Memory B cell (primary cell): Measurements from ENCODE around the gene NPFF.

Source experiments
- ATAC-seq: fragments of 150-1000 bp; cut with Tn5 transposase; 2 replicates; pipeline ENCODE4 v1.10.0; 2021; ENCODE audit warnings: low read depth, mild to moderate bottlenecking, moderate library complexity
- DNase-seq, 2 donors: peaks; one replicate each; pipeline ENCODE4 v3.0.0; 2022; ENCODE audit warnings: low spot score in 2 of 2
- H3K27ac Mint-ChIP-seq: one replicate; pipeline ENCODE4 v1.8.0; 2022; ENCODE audit warnings: mild to moderate bottlenecking, moderate library complexity, mixed read lengths
- H3K27me3 Mint-ChIP-seq: one replicate; pipeline ENCODE4 v1.8.0; 2022; ENCODE audit warnings: mixed read lengths
- H3K36me3 Mint-ChIP-seq: one replicate; pipeline ENCODE4 v1.8.0; 2022; ENCODE audit warnings: mild to moderate bottlenecking, mixed read lengths
- H3K4me1 Mint-ChIP-seq: one replicate; pipeline ENCODE4 v1.8.0; 2022; ENCODE audit warnings: mixed read lengths
- H3K4me3 Mint-ChIP-seq: one replicate; pipeline ENCODE4 v1.8.0; 2022; ENCODE audit warnings: mild to moderate bottlenecking, moderate library complexity, mixed read lengths
- H3K9me3 Mint-ChIP-seq: one replicate; pipeline ENCODE4 v1.8.0; 2022; ENCODE audit warnings: mixed read lengths

The NPFF gene

DNA sequence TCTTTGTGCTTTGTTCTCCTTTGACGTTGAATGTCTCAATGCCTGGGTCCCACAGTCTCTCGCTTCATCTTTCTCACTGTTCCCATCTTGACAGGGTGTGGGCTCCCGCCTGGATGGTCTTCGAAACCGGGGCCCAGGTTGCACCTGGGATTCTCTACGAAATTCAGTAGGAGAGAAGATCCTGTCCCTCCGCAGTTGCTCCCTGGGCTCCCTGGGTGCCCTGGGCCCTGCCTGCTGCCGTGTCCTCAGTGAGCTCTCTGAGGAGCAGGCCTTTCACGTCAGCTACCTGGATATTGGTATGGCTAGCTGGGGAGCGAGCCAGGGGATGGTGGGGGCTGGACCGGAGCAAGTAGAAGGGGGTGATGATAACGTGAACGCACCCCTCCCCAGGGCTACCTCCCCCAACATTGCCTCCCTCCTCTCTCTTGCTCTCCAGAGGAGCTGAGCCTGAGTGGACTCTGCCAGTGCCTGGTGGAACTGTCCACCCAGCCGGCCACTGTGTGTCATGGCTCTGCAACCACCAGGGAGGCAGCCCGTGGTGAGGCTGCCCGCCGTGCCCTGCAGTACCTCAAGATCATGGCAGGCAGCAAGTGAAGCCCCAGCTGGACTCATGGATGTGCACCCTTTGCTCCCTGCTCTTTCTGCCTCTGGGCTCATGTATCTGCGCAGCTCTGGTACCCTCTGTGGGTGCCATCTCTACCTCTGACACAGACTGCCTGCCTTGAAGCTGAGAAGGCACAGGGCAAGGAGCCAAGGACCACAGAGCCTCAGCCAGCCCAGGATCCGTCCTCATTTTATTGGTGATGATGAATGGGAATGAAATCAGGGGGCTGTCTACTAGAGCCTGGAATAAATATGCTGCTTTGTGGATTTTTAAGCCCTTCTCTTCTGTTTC is 1.5 kb downstream of the NPFF start:
- Mint-ChIP-seq H3K27me3 (no peaks in the 10 kb centered on the region), H3K4me1 (peaks cover 12% of the 10 kb centered on the region), H3K27ac (no peak overlapping the region), H3K4me3 (no peak overlapping the region), H3K9me3 (no peaks in the 10 kb centered on the region), H3K36me3 (peaks cover 7% of the 10 kb centered on the region)
- ATAC-seq (no peak), DNase-seq (no peak)

GRCh38 chr12:53505086-53505485 is 2.2 kb downstream of the NPFF start:
- H3K4me1 Mint-ChIP-seq = peaks cover 14% of the 10 kb centered on the region
- DNase-seq = no peak
- H3K27ac Mint-ChIP-seq = no peak overlapping the region
- no peaks in the 10 kb centered on the region for H3K9me3 Mint-ChIP-seq
- no peak overlapping the region for H3K4me3 Mint-ChIP-seq
- peaks cover 7% of the 10 kb centered on the region for H3K36me3 Mint-ChIP-seq
- ATAC-seq = no peak
- no peaks in the 10 kb centered on the region for H3K27me3 Mint-ChIP-seq

DNA sequence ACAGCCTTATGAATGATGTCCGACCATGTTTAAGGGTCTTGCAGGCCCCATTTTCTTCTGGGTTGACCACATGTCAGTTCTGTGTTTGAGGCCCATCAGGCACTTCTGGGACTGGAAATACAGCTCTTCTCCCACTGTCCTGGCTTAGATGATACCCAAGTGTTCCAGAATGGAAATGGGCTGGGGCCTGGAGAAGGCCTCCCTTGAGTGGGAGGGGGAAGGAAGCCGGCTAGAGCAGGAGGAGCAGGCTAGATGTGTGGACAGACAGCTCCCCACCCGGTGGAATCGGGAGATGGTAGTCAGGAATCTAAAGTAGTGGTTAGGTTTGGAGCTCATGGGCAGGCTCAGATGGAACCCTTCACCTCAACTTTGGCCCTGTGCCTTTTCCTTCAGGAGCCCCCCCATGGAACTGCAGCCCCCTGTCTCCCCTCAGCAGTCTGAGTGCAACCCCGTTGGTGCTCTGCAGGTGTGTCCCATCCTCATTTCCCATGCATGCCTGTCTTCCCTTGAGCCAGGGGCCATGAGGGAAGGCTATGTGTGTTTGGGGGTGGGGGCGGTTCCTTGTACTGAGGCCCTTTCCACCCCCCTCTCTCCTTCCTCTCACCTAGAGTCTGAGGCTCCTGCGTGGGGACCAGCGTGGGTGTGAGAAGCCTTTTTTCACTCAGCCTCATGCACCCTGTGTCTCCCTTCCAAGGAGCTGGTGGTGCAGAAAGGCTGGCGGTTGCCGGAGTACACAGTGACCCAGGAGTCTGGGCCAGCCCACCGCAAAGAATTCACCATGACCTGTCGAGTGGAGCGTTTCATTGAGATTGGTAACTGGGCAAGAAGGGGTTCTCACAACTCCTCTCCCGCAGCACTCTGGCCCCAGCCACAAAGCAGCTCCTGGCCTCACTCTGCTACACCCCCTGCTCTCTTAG is 3.0 kb downstream of the NPFF start:
- Mint-ChIP-seq H3K36me3 (peaks cover 7% of the 10 kb centered on the region), H3K4me1 (peaks cover 19% of the 10 kb centered on the region), H3K27me3 (no peaks in the 10 kb centered on the region), H3K4me3 (no peak overlapping the region), H3K27ac (no peak overlapping the region), H3K9me3 (no peaks in the 10 kb centered on the region)
- no peak for DNase-seq
- ATAC-seq = no peak

- Mint-ChIP-seq H3K36me3 (peaks cover 7% of the 10 kb centered on the region), H3K9me3 (no peaks in the 10 kb centered on the region), H3K27ac (no peak overlapping the region), H3K27me3 (no peaks in the 10 kb centered on the region), H3K4me3 (no peak overlapping the region), H3K4me1 (peaks cover 24% of the 10 kb centered on the region)
- DNase-seq = no peak
- no peak for ATAC-seq
Observed at GRCh38 chr12:53502983-53503728, 4.1 kb downstream of the NPFF start.

DNA sequence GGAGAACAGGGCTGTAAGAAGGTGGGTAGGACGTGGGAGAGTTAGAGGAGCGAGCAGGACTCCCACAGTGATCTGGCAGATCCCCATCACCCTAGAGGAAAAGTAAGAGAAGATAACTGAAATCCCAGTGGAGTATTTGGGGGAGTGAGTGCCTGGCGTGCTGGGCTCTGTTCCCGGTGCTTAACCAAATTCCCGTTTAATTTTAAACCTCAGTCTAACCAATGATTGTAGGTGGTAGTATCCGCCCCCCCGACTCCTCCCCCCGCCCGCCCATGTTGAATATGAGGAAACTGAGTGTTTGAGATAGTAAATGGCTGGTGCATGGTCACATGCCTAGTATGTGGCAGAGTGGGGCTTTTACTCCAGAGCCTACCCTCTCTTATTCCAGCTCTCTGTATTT is 5.0 kb downstream of the NPFF start:
- ATAC-seq (no peak), DNase-seq (no peak)
- Mint-ChIP-seq H3K9me3 (no peaks in the 10 kb centered on the region), H3K36me3 (peaks cover 7% of the 10 kb centered on the region), H3K4me3 (peak overlapping the region; percentile 91), H3K27ac (peak overlapping the region; percentile 45), H3K4me1 (peaks cover 28% of the 10 kb centered on the region), H3K27me3 (no peaks in the 10 kb centered on the region)

- Mint-ChIP-seq H3K36me3 (peaks cover 7% of the 10 kb centered on the region), H3K27me3 (no peaks in the 10 kb centered on the region), H3K9me3 (no peaks in the 10 kb centered on the region), H3K4me3 (peak overlapping the region; percentile 91), H3K27ac (peak overlapping the region; percentile 95), H3K4me1 (peaks cover 28% of the 10 kb centered on the region)
- ATAC-seq = no peak
- DNase-seq = no peak
Observed at GRCh38 chr12:53501615-53502181, 5.6 kb downstream of the NPFF start.

DNA sequence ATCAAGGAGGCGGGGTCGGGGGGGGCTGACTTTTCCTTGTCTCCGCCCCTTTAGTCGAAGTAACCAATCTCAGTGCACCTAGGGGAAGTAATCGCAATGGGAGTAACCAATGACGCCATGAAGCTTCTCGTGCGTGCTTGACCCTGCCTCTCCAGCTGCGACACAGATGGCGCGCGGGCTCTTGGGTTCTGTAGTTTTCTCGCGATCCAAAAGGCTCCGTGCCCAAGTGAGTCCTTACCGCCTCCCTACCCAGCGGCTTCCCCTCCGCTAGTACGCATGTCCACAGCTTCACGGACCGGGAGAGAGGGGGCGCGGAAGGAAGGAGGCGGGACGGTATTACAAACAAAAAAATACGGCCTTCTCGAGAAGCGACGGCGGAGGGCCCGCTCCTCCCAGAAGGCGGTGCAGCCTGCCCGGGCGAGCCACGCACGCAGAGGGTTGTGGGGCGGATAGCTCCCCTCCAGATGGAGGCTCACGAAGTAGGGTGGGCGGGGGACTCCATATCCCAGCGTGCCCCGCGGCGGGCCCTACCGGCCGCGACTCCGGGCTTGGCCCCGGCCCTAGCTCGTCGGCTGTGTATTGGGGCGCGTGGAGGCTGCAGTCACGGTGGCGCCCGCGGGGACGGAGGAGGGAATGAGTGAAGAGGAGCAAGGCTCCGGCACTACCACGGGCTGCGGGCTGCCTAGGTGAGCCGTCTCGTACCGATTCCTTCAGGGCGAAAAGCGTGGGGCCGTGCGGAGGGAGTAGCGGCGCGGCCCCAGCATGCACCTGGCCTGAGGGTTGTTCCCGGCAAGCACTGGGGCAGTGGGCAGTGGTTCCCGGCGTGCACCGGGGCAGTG is 6.3 kb downstream of the NPFF start, which contains the start of gene TARBP2:
TARBP2 (plus strand) TSS at position 508 of the 839 bp plus-strand sequence; CDS start at position 634, 126 bp downstream.
- DNase-seq = peak; percentile 93 to 96
- H3K4me3 Mint-ChIP-seq = peak within 1 kb of the TSS; percentile 91
- peak within 1 kb of the TSS; percentile 95 for H3K27ac Mint-ChIP-seq
- peaks cover 7% of the 10 kb centered on the region for H3K36me3 Mint-ChIP-seq
- H3K9me3 Mint-ChIP-seq = no peaks in the 10 kb centered on the region
- H3K27me3 Mint-ChIP-seq = no peaks in the 10 kb centered on the region
- peaks cover 28% of the 10 kb centered on the region for H3K4me1 Mint-ChIP-seq
- ATAC-seq = peak; percentile 78

- Mint-ChIP-seq H3K4me3 (peak overlapping the region; percentile 91), H3K27ac (peak overlapping the region; percentile 95)
Observed at GRCh38 chr12:53500142-53500775, 7.0 kb downstream of the NPFF start.

DNA sequence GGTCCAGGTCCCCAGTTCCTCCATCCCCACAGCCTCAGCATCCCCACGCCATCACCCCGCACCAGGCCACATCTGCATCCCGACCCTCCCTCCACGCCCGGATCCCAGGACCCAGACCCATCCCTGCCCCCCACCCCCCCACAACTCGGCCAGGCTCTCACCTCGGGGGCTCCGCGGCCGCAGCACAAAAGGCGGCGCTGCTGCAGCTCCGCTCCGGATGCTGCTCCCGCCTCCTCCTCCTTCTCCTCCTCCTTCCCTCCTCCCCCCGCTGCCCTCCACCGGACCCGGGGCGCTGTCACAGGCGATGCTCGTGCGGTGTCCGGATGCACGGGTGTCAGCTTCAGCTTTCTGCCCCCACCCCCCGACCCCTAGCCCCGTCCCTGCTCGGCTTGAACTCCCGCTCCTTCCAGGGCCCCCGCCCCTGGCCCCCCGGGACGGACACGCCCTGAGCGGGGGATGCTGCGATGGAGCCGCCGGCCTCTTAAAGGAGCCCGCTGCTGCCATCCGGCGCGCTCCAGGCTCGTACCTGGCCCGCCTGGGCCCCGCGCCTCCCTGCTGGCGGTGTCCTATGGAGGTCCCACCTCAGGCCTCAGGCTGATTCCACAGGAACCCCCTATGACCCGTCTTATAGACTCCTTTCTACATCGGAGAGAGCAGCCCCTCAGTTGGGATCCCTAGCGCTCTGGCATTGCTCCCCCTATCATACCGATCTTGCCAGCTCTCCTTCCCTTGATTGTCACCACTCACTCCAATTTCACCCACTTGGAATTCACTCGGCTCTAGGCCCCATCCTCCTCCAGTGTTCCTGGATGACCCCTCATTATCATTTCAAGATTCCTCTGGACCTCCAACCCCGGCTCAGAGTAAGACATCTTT is 7.8 kb downstream of the NPFF start, which contains the start of gene MAP3K12:
MAP3K12 (minus strand) TSS at position 193 of the 876 bp plus-strand sequence. CDS start 12,067 bp downstream, outside the sequence.
- peak in 1 of 2 donors; percentile 44 for DNase-seq
- peaks cover 25% of the 10 kb centered on the region for H3K4me1 Mint-ChIP-seq
- H3K36me3 Mint-ChIP-seq = no peaks in the 10 kb centered on the region
- H3K27ac Mint-ChIP-seq = peak within 1 kb of the TSS; percentile 95
- H3K4me3 Mint-ChIP-seq = peak within 1 kb of the TSS; percentile 91
- no peaks in the 10 kb centered on the region for H3K27me3 Mint-ChIP-seq
- ATAC-seq = no peak
- H3K9me3 Mint-ChIP-seq = no peaks in the 10 kb centered on the region

More at GRCh38 chr12:53500142-53500775, 7.0 kb downstream of the NPFF start:
- Mint-ChIP-seq H3K36me3 (peaks cover 3% of the 10 kb centered on the region), H3K4me1 (peaks cover 28% of the 10 kb centered on the region), H3K9me3 (no peaks in the 10 kb centered on the region), H3K27me3 (no peaks in the 10 kb centered on the region)
- ATAC-seq (no peak), DNase-seq (no peak)

- Mint-ChIP-seq H3K4me1 (peaks cover 34% of the 10 kb centered on the region), H3K27me3 (no peaks in the 10 kb centered on the region), H3K27ac (peak overlapping the region; percentile 95), H3K4me3 (peak overlapping the region; percentile 91), H3K36me3 (no peaks in the 10 kb centered on the region), H3K9me3 (no peaks in the 10 kb centered on the region)
- DNase-seq (no peak), ATAC-seq (no peak)
Observed at GRCh38 chr12:53498235-53498630, 9.1 kb downstream of the NPFF start.

GRCh38 chr12:53497461-53497860 is 9.8 kb downstream of the NPFF start:
- H3K27me3 Mint-ChIP-seq = no peaks in the 10 kb centered on the region
- H3K36me3 Mint-ChIP-seq = no peaks in the 10 kb centered on the region
- ATAC-seq (no peak), DNase-seq (no peak)
- H3K27ac Mint-ChIP-seq = no peak overlapping the region
- no peaks in the 10 kb centered on the region for H3K9me3 Mint-ChIP-seq
- H3K4me1 Mint-ChIP-seq = peaks cover 37% of the 10 kb centered on the region
- no peak overlapping the region for H3K4me3 Mint-ChIP-seq

DNA sequence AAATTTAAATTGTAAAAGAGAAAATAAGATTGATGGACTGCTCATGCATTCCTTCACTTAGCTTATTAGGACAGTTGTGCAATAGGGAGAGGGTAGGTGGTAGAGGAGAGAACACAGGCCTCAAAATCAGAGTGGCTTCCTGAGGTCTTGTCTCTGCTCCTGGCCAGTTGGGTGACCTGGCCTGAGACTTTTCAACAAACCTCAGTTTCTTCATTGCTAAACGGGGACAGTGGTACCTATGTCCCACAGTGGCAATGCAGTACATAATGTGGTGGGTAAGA is 10.6 kb downstream of the NPFF start:
- Mint-ChIP-seq H3K36me3 (no peaks in the 10 kb centered on the region), H3K9me3 (no peaks in the 10 kb centered on the region), H3K4me3 (no peak overlapping the region), H3K27me3 (no peaks in the 10 kb centered on the region), H3K27ac (no peak overlapping the region), H3K4me1 (peaks cover 38% of the 10 kb centered on the region)
- ATAC-seq = no peak
- no peak for DNase-seq
